Stimulated activated CD8-positive, alpha-beta memory T cell treated with anti-CD3 and anti-CD28 coated beads, Interleukin-7, amount 100 ng/mL, for 48 hours (primary cell): ENCODE results near the gene SSNA1.
A peak's percentile ranks its signal among the peaks of the same experiment; 100 is the strongest.

Experiments
- DNase-seq, 2 donors: peaks; one replicate each; pipeline ENCODE4 v3.0.0-alpha.2; 2020; ENCODE audit warnings: low read depth in 1 of 2; ENCODE audit errors: extremely low read depth in 1 of 2

The SSNA1 gene

GRCh38 chr9:137218212-137218753 lies 29.8 kb downstream of the SSNA1 start:
- DNase-seq = no peak

DNA sequence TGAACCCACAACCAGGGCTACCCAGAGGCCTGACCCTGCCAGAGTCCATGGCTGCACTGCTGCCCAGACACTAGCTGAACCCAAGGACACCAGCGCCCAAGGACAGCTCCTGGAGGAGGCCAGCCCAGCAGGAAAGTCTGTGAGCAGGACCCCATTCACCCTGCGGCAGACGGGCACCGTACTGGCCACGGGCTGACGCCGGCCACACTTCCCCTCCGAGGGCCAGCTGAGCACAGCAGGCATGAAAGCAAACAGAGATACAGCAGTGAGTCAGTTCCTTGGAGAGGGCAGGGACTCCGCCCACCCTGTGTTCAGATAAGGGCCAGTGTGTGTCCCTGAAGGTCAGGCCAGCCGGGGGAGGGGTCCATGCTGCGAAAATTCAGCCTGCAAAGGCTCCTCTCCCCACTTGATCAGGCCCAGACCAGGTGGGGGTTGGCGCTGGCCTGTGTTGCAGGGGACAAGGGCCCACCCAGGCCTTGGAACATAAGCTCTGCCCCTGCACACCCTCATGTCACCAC lies 30.3 kb downstream of the SSNA1 start:
- no peak for DNase-seq

- no peak for DNase-seq
Observed at GRCh38 chr9:137219757-137220316, 31.4 kb downstream of the SSNA1 start.

DNA sequence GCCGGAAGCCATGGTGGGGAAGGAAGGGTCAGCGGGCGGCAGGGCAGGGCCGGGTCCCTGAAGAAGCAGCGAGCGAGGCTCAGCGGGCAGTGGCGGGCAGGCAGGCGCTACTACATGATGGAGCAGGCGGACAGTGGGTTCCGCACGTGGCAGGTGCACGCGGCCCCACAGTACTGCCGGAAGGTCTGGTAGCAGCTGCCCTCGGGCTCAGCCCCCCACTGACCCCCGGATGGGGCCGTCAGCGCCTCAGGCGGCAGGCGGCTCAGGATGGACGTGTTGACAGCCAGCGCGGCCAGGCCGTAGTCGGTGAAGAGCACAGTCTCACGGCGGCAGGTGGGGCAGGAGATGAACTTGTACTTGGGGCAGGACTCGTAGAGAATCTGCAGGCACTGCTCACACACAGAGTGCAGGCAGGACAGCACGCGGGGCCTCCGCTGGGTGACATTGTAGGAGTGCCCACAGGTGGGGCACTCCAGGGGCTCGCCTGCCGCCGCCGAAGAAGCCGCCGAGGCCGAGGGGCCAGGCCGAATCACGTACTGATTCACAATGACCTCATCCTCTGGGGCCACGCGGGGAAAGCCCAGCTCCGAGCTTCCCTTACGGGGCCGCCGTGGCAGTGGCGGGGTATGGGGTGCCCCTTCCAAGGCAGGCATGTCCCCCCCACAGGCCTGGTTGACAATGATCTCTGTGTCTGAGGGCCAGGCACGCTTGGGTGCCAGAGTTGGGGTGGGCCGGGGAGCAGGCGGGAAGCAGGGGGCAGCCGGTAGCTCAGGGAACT lies 32.0 kb downstream of the SSNA1 start:
- DNase-seq = no peak

GRCh38 chr9:137221095-137221505 lies 32.6 kb downstream of the SSNA1 start:
- DNase-seq = no peak

GRCh38 chr9:137221506-137222111 lies 33.1 kb downstream of the SSNA1 start:
- DNase-seq = no peak

DNA sequence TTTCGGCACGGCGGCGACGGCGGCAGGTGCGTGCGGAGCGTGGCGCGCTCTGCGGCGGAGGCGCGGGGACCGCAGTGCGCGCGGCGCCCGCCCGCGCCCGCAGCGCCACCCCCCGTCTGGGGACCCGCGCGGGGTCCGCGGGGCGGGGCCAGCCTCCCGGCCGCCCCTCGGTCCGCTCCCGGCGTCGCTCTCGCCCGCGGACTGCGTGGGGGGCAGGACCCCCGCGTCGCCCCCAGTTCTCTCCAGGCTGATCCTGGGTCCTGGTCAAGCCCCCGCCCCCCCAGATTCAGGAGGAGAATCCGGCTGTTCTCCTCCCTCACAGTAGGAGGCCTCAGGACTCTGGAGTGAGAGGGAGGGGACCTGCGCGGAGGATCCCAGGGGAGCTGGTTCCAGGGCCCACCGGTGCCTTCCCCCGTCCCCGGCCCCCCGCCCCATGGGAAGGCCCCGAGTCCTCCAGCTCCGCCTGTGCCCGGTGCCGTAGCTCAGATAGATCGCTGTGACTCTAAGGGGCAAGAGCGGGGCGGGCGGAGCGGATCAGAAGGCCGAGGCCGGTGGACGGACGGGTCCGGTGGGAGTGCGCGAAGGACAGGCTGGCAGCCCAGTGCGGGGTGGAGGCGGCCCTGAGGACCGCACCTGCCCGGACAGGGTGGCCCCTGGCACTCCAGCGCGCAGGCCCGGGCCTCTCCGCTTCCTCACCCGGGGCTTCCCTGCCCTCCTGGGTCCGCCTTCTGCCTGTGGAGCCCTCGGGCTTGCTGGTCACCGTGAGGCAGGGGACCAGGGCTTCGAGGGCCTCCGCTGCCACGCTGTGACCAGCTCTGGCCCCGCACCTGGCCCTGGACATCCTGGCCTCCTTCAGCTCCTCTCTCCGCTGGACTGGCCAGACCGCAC lies 34.0 kb downstream of the SSNA1 start, which contains the start of gene RNF208:
RNF208 (minus strand) TSS at position 51 of the 888 bp plus-strand sequence. CDS start 1,028 bp downstream, outside the sequence.
- DNase-seq = no peak

DNA sequence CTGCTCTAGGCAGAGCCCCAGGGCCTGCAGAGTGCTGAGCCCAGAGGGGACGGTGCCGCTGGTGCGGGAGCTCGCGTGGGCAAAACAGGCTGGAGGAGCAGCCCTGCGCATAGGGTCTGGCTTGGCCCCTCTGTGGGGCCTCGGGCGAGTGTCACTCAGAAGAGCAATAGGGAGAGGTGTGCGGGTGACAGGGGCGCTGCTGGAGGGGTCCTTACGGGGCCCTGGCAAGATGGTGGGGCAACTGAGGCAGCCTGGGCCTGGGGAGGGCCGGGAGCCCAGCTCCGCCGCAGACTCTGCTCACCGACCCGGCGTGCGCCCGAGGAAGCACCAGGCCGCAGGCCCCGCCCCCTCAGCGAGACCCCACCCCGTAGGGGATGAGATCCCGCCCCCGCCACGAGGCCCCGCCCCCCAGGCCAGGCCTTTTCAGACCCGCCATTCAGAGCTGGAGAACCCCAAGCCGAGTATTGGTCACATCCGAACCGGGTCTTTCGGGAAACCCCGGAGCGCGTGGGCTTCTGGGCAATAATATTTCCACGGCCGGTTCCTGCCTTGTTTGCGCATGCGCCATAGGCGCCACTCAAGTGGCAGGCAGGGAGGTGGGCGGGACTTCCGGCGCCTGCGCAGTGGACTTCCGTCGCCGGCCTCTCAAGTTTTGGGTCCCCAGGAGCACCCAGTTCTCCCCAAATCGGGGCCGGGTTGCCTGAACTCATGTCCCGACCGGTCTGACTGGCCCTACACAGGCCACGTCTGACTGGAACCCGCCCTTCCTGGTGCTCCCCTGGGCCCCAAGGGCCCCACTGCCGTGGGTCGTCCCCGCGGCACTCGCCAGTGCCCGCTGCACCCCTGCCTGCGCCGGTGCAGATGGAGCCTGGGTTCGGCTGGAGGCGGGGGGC lies 34.8 kb downstream of the SSNA1 start:
- DNase-seq = peak; percentile 97 to 98

- no peak for DNase-seq
Observed at GRCh38 chr9:137224830-137225694, 36.6 kb downstream of the SSNA1 start, which contains the start of gene CYSRT1. CYSRT1 (plus strand) TSS chr9:137225174; CDS start chr9:137225622, 448 bp downstream.

DNA sequence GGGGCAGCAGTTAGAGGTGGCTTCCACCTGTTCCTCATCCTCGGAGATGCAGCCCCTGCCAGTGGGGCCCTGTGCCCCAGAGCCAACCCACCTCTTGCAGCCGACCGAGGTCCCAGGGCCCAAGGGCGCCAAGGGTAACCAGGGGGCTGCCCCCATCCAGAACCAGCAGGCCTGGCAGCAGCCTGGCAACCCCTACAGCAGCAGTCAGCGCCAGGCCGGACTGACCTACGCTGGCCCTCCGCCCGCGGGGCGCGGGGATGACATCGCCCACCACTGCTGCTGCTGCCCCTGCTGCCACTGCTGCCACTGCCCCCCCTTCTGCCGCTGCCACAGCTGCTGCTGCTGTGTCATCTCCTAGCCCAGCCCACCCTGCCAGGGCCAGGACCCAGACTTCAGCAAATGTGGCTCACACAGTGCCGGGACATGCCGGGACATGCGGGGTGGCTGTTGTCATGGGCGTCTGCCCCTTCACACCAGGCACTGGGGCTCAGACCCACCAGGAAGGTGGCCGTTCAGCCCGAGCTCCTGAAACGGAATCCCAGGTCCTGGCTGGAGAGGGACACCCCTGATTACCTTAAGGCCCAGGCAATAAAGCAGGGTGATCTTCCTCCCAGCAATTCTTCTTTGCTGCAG lies 37.3 kb downstream of the SSNA1 start:
- DNase-seq = no peak

- DNase-seq = no peak
Observed at GRCh38 chr9:137226338-137227053, 38.0 kb downstream of the SSNA1 start.

DNA sequence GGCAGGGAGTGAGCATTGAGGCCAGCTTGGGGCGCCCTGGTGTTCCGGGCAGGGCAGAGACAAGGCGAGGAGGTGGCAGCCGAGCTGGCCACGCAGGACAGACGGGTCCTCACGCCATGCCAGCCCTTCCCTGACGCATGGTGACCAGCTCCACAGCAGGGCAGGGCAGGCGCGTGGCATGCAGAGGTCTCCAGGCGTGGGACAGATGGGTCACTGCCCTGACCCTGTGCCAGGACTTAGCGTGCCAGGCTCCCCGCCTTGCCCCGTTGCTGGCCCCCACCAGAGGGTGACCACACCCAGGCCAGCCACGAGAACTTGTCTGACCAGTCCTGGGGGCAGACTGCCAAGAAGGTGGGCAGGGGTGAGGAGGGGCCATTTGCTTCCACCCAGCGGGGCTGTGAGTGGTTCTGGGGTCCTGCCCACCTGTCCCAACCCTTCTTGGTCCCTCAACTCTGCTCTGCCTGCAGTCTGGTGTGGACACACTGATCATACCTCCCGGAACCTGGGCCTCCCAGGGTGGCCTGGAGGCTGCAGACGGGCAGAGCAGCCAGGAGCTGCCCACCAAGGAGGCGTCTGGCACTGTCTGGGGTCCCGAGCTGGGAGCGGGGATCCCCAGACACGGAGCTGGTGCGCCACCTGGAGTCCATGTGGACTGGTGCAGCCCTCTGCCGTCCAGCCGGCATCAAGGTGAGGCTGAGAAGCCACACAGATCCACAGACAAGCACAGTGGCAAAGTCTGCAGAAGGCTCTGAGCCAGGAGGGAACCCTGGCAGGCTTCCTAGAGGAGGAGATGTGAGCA lies 38.8 kb downstream of the SSNA1 start, which contains the start of gene RNF224:
RNF224 (plus strand) TSS at position 449 of the 799 bp plus-strand sequence. CDS start 834 bp downstream, outside the sequence.
- DNase-seq = peak; percentile 61 to 76

DNA sequence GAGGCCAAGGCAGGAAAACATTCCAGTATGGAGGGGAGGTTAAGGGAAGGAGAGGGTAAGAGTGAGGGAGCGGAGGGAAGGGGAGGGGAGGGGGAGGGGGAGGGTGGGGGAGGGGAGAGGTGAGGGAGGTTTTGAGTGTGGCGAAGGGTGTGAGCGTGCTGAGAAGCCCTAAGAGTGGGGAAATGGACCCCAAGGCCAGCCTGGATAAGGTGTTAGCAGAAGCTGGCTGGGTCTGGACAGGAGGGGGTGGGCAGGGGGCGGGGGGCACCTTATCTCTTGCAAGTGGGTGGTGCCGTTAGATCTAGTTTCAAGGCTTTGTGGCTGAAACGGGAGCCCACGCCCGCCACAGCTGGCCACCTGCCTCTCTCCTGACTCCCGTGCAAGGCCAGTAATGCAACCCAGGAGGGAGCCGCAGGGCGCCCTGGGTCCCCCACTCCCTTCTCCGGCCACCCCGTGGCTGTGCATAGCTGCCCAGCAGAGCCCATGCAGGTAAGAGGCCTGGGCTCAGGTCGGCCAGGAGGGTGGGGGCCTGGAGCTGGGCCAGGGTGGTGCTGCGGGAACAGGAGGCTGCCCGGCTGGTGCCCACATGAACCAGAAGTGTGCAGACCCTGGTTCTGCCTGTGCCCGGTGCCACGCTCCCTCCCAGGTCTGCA lies 39.5 kb downstream of the SSNA1 start:
- no peak for DNase-seq

GRCh38 chr9:137228506-137228967 lies 40.1 kb downstream of the SSNA1 start:
- no peak for DNase-seq

GRCh38 chr9:137228968-137229896 lies 40.8 kb downstream of the SSNA1 start:
- no peak for DNase-seq
